HUES64 (cell line): ENCODE measurements around the gene DUSP28.
"Not testable (repeated sequence)": the region's sequence is repeated elsewhere in the genome, so short reads cannot be mapped to it uniquely, and the experiment has no call there.

Source experiments
- H3K27ac ChIP-seq: 2 replicates; pipeline ENCODE4 v1.7.0; 2013; ENCODE audit warnings: low read depth, low read length, inconsistent platforms
- H3K27me3 ChIP-seq: 2 replicates; pipeline ENCODE4 v1.6.1; 2013; ENCODE audit warnings: mild to moderate bottlenecking, low read length; ENCODE audit not compliant: insufficient read depth
- H3K36me3 ChIP-seq: 2 replicates; pipeline ENCODE4 v1.6.1; 2013; ENCODE audit warnings: mild to moderate bottlenecking, low read length; ENCODE audit not compliant: insufficient read depth
- H3K4me1 ChIP-seq: 2 replicates; pipeline ENCODE4 v1.6.1; 2013; ENCODE audit warnings: mild to moderate bottlenecking, low read length, moderate library complexity; ENCODE audit not compliant: insufficient read depth
- H3K4me3 ChIP-seq: 2 replicates; pipeline ENCODE4 v1.5.1; 2013; ENCODE audit warnings: mild to moderate bottlenecking, low read length, moderate library complexity
- H3K9ac ChIP-seq: 2 replicates; pipeline ENCODE4 v1.6.1; 2013; ENCODE audit warnings: mild to moderate bottlenecking, low read depth, low read length
- H3K9me3 ChIP-seq: 2 replicates; pipeline ENCODE4 v1.6.1; 2013; ENCODE audit warnings: low read depth, low read length; ENCODE audit not compliant: insufficient read depth
- WGBS: fragments of 150-250, 120-280 bp; methylation state at CpG from one replicate; pipeline ENCODE4 v1.1.7; 2013; ENCODE audit warnings: missing lambda C conversion rate; 5-methylcytosine and 5-hydroxymethylcytosine counted together

Gene DUSP28

DNA sequence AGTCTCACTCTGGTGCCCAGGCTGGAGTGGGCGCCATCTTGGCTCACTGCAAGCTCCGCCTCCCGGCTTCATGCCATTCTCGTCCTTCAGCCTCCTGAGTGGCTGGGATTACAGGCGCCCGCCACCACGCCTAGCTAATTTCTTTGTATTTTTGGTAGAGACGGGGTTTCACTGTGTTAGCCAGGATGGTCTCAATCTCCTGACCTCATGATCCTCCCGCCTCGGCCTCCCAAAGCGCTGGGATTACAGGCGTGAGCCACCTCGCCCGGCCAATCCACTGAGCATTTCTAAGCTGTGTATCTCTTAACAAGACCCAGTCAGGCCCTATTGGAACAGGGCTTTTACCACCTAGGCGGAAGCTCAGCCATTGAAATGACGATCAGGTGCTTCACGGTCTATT, 3.1 kb downstream of the DUSP28 start:
- H3K27ac ChIP-seq, H3K4me3 ChIP-seq, H3K9ac ChIP-seq, H3K36me3 ChIP-seq, H3K9me3 ChIP-seq: not testable (repeated sequence)
- peaks cover 36% of the 10 kb centered on the region for H3K27me3 ChIP-seq
- 95% methylated on average over 17 of the region's 17 CpGs for WGBS
- H3K4me1 ChIP-seq, result peaks cover 23% of the 10 kb centered on the region

DNA sequence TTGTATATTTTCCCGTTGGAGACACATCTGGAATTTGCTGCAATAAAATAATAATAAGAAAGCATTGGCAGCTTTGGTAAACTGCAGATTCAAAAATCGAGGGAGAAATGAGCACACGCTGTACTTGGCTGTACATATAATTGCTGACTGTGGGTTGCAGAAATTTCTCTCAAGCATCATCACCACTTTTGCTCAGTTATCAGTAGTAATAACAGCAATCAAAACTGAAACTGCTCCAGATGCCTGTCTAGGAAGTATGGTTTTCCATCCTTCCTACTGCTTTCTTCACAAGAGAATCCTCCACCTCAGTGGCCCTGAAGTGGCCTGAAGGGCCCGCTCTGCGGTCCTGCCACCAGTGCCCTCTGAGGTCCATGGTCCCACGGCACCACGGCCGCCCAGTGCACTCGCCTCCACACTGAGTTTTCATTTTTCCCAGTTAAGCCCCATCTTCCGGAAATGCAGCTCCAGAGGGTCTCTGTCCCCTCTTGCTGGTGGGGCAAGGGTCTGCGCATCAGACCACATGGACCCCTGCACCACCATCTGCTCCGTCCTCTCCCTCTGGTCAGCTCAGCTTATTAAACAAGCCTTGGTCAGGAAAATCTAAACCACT, 3.9 kb downstream of the DUSP28 start:
- Histone ChIP-seq H3K9ac (no peak overlapping the region), H3K27me3 (peaks cover 33% of the 10 kb centered on the region), H3K9me3 (no peaks in the 10 kb centered on the region), H3K4me3 (no peak overlapping the region), H3K27ac (no peak overlapping the region), H3K4me1 (peaks cover 19% of the 10 kb centered on the region), H3K36me3 (no peaks in the 10 kb centered on the region; the same call in 1 of the 2 replicates)
- WGBS, result 92% methylated on average over 12 of the region's 12 CpGs

DNA sequence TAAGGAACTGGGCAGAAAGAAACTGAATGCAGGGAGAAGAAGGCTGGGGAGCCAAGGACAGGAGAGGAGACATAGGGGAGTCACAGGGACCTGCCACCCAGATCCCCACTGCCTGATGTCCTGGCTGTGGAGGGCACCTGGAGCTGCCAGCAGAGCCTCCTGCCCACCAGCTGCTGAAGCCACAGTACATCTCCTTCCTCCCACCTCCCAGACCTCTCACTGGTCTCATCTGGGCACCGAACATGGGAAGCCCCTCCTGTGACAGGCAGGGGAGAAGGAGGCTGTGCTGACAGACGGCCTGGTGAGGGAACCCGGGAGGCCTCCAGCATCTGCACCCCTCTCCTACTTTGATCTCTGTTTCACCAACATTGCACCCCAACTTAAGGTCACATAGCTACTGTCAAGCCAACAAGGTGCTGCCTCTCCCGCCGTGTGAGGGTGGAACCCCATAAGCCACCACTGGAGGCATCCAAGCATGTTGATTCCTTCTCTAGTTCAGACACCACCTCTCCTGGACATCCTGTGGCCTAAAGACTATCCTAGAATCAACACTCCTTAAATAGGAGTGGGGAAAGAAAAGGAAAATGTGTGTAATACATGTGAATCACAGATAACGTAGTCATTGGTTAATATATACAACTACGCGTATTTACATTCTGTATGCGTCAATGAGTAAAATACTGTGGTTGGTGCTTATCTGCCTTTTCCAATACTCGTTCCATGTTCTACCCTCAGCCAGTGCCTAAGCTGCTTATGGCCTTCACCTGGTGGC, 4.6 kb downstream of the DUSP28 start:
- WGBS, result 93% methylated on average over 10 of the region's 10 CpGs
- Histone ChIP-seq H3K27ac (no peak overlapping the region), H3K9me3 (no peaks in the 10 kb centered on the region), H3K27me3 (peaks cover 33% of the 10 kb centered on the region), H3K36me3 (no peaks in the 10 kb centered on the region; the same call in 1 of the 2 replicates), H3K4me1 (peaks cover 19% of the 10 kb centered on the region), H3K4me3 (no peak overlapping the region), H3K9ac (no peak overlapping the region)

DNA sequence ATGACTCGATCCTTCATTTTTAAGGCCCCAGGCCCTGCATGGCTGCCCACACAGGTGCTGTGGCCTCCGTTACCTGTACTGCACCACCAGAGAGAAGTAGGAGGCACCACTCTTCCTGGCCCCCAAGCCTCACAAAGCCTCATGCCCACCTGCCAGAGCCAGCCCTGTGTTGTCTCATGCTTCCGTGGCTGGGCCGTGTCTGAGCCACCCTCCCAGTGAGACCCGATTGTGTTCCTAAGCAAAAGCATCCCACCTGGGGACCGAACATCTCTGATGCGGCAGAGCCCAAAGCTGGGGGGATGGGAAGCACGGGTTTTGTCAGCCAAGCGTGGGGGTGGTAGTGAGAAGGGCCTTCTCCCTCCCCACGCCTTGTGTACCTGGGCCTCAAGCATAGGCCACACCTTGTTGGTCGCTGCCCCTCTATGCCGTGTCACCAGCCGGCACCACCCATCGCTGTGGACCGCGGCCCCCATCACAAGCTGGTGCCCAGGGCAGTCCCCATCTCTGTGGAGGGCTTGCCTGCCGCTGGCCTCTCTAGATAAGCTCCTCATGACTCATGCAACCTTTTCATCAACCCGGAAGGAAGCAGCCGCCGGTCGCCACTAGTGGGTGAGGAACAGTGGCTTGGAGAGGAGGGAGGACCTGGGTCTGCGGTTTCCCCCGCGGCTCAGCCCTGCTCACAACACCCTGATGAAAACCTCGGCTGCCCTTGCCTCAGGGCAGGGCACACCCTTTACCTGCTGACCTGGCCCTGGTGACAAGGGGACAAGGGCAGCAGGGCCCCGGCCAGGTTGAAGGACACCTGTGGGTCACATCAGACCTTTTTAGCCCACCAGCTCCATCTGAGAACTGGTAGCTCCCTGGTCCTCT, 5.4 kb downstream of the DUSP28 start:
- peaks cover 16% of the 10 kb centered on the region for H3K4me1 ChIP-seq
- peaks cover 34% of the 10 kb centered on the region for H3K27me3 ChIP-seq
- H3K9ac ChIP-seq, result no peak overlapping the region
- H3K9me3 ChIP-seq, result no peaks in the 10 kb centered on the region
- H3K4me3 ChIP-seq, result peak overlapping the region; percentile 36; the same call in 1 of the 2 replicates
- no peaks in the 10 kb centered on the region; the same call in 1 of the 2 replicates for H3K36me3 ChIP-seq
- WGBS, result 78% methylated on average over 26 of the region's 26 CpGs
- peak overlapping the region; percentile 50; the same call in 1 of the 2 replicates for H3K27ac ChIP-seq

DNA sequence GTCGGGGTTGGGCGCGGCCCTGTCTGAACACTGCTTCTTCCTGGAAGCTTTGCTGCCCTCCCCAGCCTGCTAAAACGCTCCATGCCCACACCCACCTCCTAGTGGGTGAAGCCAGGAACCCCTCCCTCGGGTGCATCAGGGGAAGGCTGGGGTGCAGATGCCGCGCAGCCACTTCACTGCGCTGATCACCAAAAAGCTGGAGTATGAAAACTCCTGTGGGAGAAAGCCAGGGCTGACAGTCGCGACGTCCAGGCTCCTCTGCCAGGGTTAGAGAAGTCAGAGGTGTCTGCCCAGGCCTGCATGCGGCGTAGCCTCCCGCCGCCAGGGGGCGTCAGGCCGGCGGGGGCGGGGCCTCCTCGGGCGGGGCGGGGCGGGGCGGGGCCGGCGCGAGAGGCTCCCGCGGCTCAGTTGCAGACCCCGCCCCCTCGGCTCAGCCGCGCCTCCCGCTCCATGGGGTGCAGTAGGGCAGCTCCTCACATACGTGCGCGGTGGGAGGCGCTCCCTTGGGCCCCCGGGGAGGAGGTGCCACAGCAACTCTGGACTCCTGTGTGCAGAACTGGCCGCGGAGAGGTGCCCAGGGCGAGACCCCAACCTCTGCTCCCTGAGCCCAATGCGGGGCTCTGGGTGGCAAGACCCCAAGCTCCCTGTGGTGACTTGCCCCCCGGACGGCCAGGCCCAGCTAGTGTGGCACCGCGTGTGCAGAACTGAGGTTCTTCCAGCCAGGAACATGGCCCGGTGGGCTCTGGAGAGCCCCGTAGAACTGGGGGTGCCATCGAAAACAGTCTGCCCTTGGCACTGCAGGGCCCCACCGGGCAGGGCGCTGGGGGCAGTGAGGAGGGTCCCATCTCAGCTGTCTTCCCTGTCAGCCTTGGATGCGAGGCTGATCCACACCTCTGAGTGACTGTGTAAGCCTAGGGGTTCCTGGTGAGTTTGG, 6.3 kb downstream of the DUSP28 start:
- no peaks in the 10 kb centered on the region for H3K9me3 ChIP-seq
- WGBS, result 18% methylated on average over 53 of the region's 53 CpGs
- no peaks in the 10 kb centered on the region; the same call in 1 of the 2 replicates for H3K36me3 ChIP-seq
- H3K27me3 ChIP-seq, result peaks cover 34% of the 10 kb centered on the region
- no peak overlapping the region for H3K9ac ChIP-seq
- H3K4me3 ChIP-seq, result peak overlapping the region; percentile 36; the same call in 1 of the 2 replicates
- H3K4me1 ChIP-seq, result peaks cover 12% of the 10 kb centered on the region
- H3K27ac ChIP-seq, result peak overlapping the region; percentile 50; the same call in 1 of the 2 replicates

DNA sequence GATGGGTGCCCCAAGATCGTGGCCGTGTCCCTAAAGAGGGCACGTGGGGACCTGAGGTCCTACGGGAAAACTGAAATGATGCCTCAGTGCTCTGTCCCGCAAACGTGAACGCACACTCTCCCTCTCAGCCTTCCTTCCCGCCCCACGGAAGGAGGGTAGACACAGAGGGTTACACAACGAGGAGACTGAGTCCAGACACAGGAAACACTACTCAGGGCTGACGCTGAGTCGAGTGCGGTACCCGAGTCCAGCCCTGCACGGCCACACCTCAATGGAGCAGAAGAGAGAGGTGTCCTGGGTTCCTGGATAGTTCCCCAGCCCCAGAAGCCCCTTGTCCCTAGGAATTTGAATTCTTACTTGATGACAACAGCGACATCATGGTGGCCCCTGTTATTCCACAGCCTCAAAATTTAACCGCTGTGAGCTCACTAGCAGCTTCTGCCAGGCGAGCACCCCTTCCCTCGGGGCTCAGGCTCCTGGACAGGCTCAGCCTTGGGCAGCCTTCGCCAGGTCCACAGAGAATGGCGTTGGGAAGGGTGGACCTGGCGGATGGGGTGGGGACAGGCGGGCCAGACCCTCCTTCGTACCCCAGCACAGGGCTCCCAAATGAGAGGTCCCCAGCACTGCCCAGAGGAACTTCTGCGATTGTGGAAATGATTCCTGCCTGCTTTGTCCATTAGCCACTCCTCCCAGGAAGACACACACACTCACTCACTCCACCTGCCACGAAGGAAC, 7.1 kb downstream of the DUSP28 start:
- H3K36me3 ChIP-seq, result no peaks in the 10 kb centered on the region; the same call in 1 of the 2 replicates
- H3K4me3 ChIP-seq, result peak overlapping the region; percentile 57
- H3K4me1 ChIP-seq, result peaks cover 9% of the 10 kb centered on the region; the same call in 1 of the 2 replicates
- H3K9ac ChIP-seq, result no peak overlapping the region
- WGBS, result 51% methylated on average over 26 of the region's 26 CpGs
- H3K9me3 ChIP-seq, result no peaks in the 10 kb centered on the region
- peaks cover 34% of the 10 kb centered on the region for H3K27me3 ChIP-seq
- no peak overlapping the region for H3K27ac ChIP-seq

DNA sequence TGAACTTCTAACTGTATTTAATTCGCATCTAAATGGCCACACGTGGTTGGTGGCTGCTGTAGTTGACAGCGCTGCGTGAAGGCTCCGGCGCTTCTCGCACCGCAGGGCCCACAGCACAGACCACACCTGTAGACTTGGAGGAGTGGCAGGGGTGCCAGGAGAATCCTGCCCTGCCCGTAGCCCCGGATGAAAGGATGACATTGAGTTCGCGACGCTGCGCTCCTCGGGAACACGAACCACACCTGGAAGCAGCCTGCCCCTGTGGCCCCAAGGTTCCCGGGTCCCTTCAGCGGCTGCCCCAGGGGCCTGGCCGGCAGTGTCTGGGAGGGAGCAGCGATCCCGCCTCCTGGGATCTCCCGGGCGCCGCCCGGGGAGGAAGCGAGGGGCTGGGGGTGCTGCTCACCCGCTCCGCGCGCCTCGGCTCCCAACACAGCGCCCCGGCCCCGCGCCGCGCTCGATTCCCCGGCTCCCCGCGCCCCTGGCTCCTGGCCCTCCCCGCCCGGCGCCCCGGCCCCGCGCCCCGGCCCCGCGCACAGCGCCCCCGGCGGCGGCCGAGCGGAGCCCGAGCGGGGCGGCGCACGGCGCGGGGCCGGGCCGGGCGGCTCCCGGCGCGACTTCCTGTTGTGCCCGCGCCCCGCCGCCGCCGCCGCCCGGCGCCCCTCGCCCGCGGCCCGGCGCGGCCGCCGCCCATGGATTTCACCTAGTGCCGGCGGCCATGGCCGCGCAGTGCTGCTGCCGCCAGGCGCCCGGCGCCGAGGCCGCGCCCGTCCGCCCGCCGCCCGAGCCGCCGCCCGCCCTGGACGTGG, 7.9 kb downstream of the DUSP28 start, which contains the start of gene RNPEPL1:
Gene RNPEPL1, plus strand, starts transcription at position 613 of the 806 bp plus-strand sequence. Its CDS starts 103 bp downstream, at position 716.
- Histone ChIP-seq H3K27ac (no peak within 1 kb of the TSS), H3K36me3 (no peaks in the 10 kb centered on the region), H3K9ac (peak within 1 kb of the TSS; percentile 58), H3K27me3 (peaks cover 34% of the 10 kb centered on the region), H3K4me3 (peak within 1 kb of the TSS; percentile 57), H3K9me3 (no peaks in the 10 kb centered on the region), H3K4me1 (peaks cover 9% of the 10 kb centered on the region; the same call in 1 of the 2 replicates)
- under 1% methylated on average over 106 of the region's 106 CpGs for WGBS

DNA sequence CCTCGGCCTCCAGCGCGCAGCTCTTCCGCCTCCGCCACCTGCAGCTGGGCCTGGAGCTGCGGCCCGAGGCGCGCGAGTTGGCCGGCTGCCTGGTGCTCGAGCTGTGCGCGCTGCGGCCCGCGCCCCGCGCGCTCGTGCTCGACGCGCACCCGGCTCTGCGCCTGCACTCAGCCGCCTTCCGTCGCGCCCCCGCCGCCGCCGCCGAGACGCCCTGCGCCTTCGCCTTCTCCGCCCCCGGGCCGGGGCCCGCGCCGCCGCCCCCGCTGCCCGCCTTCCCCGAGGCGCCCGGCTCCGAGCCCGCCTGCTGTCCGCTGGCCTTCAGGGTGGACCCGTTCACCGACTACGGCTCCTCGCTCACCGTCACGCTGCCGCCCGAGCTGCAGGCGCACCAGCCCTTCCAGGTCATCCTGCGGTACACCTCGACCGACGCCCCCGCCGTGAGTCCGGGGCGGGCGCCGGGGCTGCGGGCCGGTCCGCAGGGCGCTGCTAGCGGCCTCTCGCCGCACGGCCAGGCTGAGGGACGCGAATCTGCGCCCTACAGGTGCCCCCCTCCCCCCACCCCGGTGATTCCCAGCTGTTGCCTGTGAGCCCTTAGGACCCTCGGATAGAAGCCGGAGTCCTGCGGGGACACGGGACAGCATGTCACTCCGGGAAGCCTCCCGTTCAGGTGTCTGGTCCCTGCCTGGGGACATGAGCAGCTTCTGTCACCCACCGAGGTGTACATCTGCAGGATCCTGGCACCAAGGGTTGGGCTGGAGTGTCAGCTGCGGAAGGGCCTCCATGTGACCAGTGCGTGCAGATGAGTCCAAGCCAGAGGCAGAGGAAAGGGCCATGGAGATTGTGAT, 8.7 kb downstream of the DUSP28 start:
- WGBS, result 4% methylated on average over 93 of the region's 93 CpGs

More for the DNA sequence above, 8.7 kb downstream of the DUSP28 start:
- Histone ChIP-seq H3K4me1 (peaks cover 9% of the 10 kb centered on the region; the same call in 1 of the 2 replicates), H3K36me3 (no peaks in the 10 kb centered on the region), H3K9me3 (no peaks in the 10 kb centered on the region), H3K4me3 (peak overlapping the region; percentile 55), H3K27me3 (peaks cover 34% of the 10 kb centered on the region), H3K9ac (peak overlapping the region; percentile 58), H3K27ac (no peak overlapping the region)
